Thyroid gland (tissue), 4 donors: ENCODE measurements around the gene PODXL. TPM values are rescaled to one million over a fixed set of nuclear protein-coding genes. Genes with fewer than 3 reads are reported as not detected.

Experiments
- DNase-seq, 2 donors: peaks; one replicate each; pipeline ENCODE4 v3.0.0-alpha.2; 2019
- H3K27ac ChIP-seq, 3 donors: fragments of 200-600 bp; sonication (generic); 1 replicate in 2 of 3; 2 replicates in 1 of 3; pipeline ENCODE4 v1.5.1; 2016 to 2019; ENCODE audit warnings: mild to moderate bottlenecking in 1 of 3, moderate library complexity in 1 of 3
- H3K27me3 ChIP-seq: fragments of 200-600 bp; sonication (generic); one replicate; pipeline ENCODE4 v1.5.1; 2019
- H3K36me3 ChIP-seq, 2 donors: fragments of 200-600 bp; sonication (generic); one replicate each; pipeline ENCODE4 v1.5.1; 2016 to 2019
- H3K4me1 ChIP-seq, 2 donors: fragments of 200-600 bp; sonication (generic); one replicate each; pipeline ENCODE4 v1.5.1; 2017 to 2019
- H3K4me3 ChIP-seq, 3 donors: fragments of 200-600 bp; sonication (generic); replicated peaks in 1 of 3; 1 replicate in 2 of 3; 2 replicates in 1 of 3; pipeline ENCODE4 v1.5.1; 2016; ENCODE audit warnings: mild to moderate bottlenecking in 1 of 3
- H3K9me3 ChIP-seq: fragments of 200-600 bp; sonication (generic); one replicate; pipeline ENCODE4 v1.5.1; 2017
- POLR2A ChIP-seq, 2 donors: fragments of 450-650 bp; IDR thresholded peaks; one replicate each; pipeline ENCODE4 v1.6.1; 2017; ENCODE audit warnings: antibody characterized with exemption in 2 of 2, mild to moderate bottlenecking in 2 of 2, moderate library complexity in 1 of 2
- WGBS, 2 donors: methylation state at CpG; one replicate each; pipeline ENCODE4 v1.1.5; 2017; 5-methylcytosine and 5-hydroxymethylcytosine counted together
- intact Hi-C: fragments of 100-400 bp; cut with DNase I; formaldehyde crosslinking; loops from one replicate; pipeline ENCODE4 v1.15.1; 2023
- total RNA-seq, 4 donors: library from RNA; depleted of rRNA; stranded (reverse); fragments of >200 nt; gene quantifications; one replicate each; pipeline ENCODE4 v1.2.3, GENCODE V29; 2016
- TF ChIP-seq, protein P1 (sequence below), 6 experiments: fragments of 200-600 bp in 3 of 6; fragments of 450-650 bp in 3 of 6; sonication (generic) in 3 of 6; IDR thresholded peaks; one replicate each; pipeline ENCODE4 v1.5.1; 2016 to 2019; ENCODE audit warnings: antibody characterized with exemption in 6 of 6, mild to moderate bottlenecking in 2 of 6, inconsistent platforms in 1 of 6, moderate library complexity in 1 of 6

PODXL gene
- total RNA-seq, 4 donors from 2014 or later: 47.7 to 125 (median 56.3) TPM

DNA sequence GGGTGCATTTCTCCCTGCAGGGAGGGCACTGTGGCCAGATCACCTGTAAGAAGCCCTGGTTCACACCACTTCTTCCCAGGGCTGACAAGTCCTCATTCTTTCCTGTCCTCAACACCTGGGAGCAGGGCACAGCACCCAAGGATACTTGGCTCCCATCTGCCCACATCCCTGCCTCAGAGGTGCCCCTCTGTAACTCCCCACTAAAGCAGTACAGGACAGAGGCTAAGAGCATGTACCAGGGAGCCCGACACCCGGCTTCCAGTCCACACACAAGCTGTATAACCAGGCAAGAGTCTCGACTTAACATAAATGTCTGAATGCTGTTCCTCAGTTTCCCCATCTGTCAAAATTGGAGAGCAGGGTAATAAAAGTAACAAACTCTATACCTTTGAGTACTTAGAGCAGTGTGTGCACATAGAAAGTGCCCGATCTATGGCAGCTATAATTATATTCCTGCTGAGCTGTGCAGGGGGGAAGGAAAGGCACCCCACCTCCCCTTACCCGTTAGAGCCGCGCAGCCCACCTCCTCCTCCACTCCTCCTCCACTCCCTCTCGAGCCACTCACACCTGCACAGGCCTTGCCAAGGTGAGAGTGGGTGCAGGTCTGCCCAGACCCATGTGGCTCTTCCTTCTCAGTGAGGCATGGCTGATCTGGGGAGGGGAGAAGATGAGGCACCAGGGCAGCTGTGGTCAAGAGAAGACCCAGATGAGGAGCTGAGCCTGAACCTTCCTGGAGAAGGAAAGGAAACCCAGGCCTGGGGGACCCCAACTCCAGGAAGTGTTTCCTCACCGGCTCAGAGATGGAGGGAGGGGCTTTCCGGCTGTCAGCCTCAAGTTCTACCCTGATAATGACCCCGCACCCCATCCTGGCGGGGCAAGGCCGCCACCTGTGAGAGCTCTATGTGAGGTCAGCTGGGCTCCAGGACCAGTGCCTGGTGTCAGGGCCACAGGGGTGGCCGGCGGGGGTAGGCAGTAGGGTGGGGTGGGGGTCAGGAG, 22.6 kb downstream of the PODXL start:
- intact Hi-C loops: no loop called here
- H3K9me3 ChIP-seq: no peaks in the 10 kb centered on the region
- H3K36me3 ChIP-seq: no peaks in the 10 kb centered on the region
- no peaks in the 10 kb centered on the region for H3K27me3 ChIP-seq
- no peak overlapping the region for H3K4me3 ChIP-seq
- WGBS, 2 donors: 82 to 87% methylated on average over 13 to 15 of the region's 15 CpGs
- no peak for DNase-seq
- TF ChIP-seq, protein P1, sequence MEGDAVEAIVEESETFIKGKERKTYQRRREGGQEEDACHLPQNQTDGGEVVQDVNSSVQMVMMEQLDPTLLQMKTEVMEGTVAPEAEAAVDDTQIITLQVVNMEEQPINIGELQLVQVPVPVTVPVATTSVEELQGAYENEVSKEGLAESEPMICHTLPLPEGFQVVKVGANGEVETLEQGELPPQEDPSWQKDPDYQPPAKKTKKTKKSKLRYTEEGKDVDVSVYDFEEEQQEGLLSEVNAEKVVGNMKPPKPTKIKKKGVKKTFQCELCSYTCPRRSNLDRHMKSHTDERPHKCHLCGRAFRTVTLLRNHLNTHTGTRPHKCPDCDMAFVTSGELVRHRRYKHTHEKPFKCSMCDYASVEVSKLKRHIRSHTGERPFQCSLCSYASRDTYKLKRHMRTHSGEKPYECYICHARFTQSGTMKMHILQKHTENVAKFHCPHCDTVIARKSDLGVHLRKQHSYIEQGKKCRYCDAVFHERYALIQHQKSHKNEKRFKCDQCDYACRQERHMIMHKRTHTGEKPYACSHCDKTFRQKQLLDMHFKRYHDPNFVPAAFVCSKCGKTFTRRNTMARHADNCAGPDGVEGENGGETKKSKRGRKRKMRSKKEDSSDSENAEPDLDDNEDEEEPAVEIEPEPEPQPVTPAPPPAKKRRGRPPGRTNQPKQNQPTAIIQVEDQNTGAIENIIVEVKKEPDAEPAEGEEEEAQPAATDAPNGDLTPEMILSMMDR (IDR thresholded peaks at IDR 0.05): no peak
- no peak for TF ChIP-seq POLR2A (IDR thresholded peaks at IDR 0.05)
- peak overlapping the region in 2 of 3 donors; percentile 50 to 65 for H3K27ac ChIP-seq
- no peaks in the 10 kb centered on the region for H3K4me1 ChIP-seq

DNA sequence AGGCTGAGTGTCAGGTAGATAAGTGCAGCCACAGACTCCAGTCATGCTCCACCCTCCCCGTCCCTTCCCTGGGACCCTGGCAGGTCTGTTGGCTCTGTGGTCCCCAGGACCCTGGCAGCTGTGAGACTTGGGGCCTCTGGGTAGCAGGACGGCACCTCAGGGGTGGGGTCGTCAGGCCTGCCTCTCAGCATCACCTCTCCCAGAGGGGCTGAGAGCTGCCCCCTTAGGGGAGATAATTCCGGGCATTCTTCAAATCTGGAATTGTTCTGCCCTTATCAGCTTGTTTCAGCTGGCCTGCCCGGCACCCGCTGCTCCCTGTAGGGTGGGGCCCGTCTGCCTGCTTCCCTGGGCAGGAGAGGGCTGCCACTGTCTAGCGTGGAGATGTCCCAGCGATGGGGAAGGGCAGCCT, 23.3 kb downstream of the PODXL start:
- no peaks in the 10 kb centered on the region for H3K27me3 ChIP-seq
- peak overlapping the region; percentile 15 to 65 (median 50) for H3K27ac ChIP-seq
- no peaks in the 10 kb centered on the region for H3K9me3 ChIP-seq
- no peaks in the 10 kb centered on the region for H3K36me3 ChIP-seq
- no peaks in the 10 kb centered on the region for H3K4me1 ChIP-seq
- H3K4me3 ChIP-seq: no peak overlapping the region
- TF ChIP-seq, protein P1 (IDR thresholded peaks at IDR 0.05): no peak
- TF ChIP-seq POLR2A (IDR thresholded peaks at IDR 0.05): no peak
- 70 to 89% methylated on average over 6 to 7 of the region's 9 CpGs for WGBS, 2 donors
- intact Hi-C loops: no loop called here
- no peak for DNase-seq

- Histone ChIP-seq H3K4me3 (no peak overlapping the region), H3K4me1 (no peaks in the 10 kb centered on the region), H3K36me3 (no peaks in the 10 kb centered on the region), H3K9me3 (no peaks in the 10 kb centered on the region), H3K27ac (peak overlapping the region; percentile 15 to 65 (median 50)), H3K27me3 (no peaks in the 10 kb centered on the region)
- WGBS, 2 donors: 72 to 90% methylated on average over 10 of the region's 10 CpGs
- TF ChIP-seq POLR2A (IDR thresholded peaks at IDR 0.05): no peak
- TF ChIP-seq, protein P1 (IDR thresholded peaks at IDR 0.05): no peak
- intact Hi-C loops: no loop called here
- DNase-seq: no peak
Observed at GRCh38 chr7:131532570-131533091, 23.8 kb downstream of the PODXL start.

- Histone ChIP-seq H3K4me3 (no peak overlapping the region), H3K36me3 (no peaks in the 10 kb centered on the region), H3K9me3 (no peaks in the 10 kb centered on the region), H3K4me1 (no peaks in the 10 kb centered on the region), H3K27ac (no peak overlapping the region), H3K27me3 (no peaks in the 10 kb centered on the region)
- intact Hi-C loops: no loop called here
- DNase-seq: no peak
- 92 to 97% methylated on average over 5 of the region's 6 CpGs for WGBS, 2 donors
- no peak for TF ChIP-seq POLR2A (IDR thresholded peaks at IDR 0.05)
- TF ChIP-seq, protein P1 (IDR thresholded peaks at IDR 0.05): no peak
Observed at GRCh38 chr7:131530137-131530536, 26.3 kb downstream of the PODXL start.

DNA sequence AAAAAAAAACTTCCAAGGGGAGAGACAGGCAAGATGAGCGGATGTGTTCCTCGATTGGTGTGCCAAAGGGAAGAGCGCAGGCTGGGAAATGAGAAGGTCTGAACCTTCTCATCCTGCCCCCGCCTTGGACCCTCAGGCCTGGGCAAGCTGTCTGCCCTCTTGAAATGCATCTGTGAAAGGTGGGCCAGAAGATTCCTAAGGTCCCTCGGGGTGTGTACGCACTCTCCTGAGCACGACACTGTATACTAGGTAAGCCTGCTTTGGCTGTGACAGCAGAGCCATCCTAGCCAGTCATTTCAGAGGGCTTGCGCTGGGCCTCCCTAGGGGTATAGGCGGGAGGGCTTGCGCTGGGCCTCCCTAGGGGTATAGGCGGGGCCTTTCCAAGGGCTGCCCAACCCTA, 26.8 kb downstream of the PODXL start:
- Histone ChIP-seq H3K27ac (no peak overlapping the region), H3K9me3 (no peaks in the 10 kb centered on the region), H3K4me1 (no peaks in the 10 kb centered on the region), H3K4me3 (no peak overlapping the region), H3K36me3 (no peaks in the 10 kb centered on the region), H3K27me3 (no peaks in the 10 kb centered on the region)
- no peak for DNase-seq
- 75 to 85% methylated on average over 5 to 11 of the region's 11 CpGs for WGBS, 2 donors
- TF ChIP-seq, protein P1 (IDR thresholded peaks at IDR 0.05): no peak
- no peak for TF ChIP-seq POLR2A (IDR thresholded peaks at IDR 0.05)
- intact Hi-C loops: no loop called here
